HG02884 (cell line): ENCODE data around the gene STOML1.

Experiments used
- ATAC-seq: cut with Tn5 transposase; IDR thresholded peaks from one replicate; pipeline ENCODE4 v1.9.1; 2021; ENCODE audit warnings: mild to moderate bottlenecking, moderate library complexity; ENCODE audit not compliant: unreplicated experiment

The STOML1 gene, protein sequence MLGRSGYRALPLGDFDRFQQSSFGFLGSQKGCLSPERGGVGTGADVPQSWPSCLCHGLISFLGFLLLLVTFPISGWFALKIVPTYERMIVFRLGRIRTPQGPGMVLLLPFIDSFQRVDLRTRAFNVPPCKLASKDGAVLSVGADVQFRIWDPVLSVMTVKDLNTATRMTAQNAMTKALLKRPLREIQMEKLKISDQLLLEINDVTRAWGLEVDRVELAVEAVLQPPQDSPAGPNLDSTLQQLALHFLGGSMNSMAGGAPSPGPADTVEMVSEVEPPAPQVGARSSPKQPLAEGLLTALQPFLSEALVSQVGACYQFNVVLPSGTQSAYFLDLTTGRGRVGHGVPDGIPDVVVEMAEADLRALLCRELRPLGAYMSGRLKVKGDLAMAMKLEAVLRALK

DNA sequence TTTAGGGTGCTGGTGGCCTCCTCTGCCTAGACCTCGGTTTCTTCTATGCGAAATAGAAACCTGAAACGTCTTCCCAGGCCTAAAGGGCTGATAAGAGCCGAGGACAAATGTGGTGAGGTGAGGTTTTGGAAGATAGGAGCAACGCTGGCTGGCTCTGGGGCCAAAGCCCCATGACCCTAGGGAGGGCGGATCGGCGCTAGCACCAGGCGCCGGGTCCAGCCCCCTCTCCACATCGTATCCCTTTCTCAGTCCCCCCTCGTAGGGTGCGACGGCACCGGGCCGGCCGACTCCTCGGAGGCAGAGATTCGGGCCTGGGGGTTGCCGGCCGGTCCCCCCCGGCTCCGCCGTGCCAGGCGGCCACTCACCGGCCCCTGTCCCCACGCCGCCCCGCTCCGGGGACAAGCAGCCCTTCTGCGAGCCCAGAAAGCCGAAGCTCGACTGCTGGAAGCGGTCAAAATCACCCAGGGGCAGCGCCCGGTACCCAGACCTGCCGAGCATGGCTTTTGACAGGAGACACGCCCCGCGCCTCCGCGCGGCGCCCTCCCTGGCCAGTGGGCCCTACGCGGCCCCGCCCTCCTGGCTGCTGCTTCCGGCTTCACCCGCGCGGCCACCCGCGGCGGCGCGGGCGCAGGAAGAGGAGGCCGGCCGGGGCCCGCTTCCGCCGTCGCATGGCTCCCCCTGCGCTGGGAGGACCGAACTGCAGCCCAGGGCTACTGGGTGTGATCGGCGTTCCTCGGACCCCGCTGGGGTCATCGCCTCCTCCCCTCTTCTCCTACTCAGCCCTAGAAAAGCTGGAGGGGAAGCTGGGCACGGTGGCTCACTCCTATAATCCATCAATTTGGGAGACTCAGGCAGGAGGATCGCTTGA is at the start of gene STOML1:
Gene STOML1 (minus strand): TSS at position 570 of the 868 bp plus-strand sequence. CDS start 72 bp downstream, at position 498.
- ATAC-seq = peak; percentile 54

DNA sequence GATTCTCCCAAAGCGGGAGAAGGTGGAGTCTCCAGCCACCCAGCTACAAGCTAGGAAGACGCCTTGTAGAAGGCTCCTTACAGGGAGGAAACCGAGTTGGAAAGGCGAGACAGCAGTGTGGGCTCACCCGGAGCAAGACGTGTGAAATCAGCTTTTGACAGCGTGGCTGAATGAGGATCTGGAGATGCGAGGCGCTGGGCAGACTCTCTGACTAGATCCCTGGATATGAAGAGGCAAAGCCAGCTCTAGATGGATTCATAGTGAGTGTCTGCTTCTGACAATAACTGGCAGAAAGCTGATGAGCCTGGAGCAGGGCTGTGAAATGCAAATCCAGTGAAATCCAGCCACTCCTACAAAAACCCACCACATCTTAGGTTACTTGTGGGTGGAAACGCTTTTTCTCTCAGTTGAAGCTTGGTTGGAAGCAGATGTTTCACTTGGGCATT is 49.2 kb upstream of the STOML1 start:
- ATAC-seq = no peak

DNA sequence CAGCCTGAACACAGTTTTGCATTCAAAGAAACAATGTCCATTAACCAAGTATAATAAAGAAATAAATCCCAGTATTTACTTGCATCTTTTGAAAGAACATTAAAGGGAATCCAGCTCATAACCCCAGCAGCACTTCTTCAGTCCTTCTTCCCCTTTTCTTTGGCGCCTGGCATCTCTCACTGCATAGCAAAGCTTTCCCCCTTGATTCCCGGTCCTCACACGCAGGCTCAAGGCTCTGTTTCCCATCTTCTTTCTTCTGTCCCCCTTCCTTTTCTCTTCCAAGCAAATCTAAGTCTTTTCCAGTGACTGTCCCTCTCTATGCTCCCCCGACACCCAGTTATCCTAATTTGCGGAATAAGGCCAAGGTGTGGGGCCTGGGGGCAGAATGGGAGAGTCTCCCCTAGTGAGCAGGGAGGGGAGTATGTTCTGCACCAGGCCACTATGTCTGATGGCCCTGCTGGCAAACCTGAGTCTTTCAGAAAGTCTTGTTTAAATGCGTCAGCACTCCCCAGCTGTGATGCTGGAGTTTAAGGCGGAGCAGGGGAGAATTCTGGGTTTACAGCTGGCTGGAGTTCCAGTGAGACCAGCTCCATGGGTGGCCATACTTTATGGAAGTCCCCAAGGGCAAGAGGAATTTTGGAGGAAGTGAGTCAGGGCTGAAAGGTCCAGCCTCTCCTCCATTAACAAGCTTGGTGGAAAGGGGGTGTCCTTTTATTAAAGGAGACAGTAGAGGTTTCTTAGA is 48.2 kb upstream of the STOML1 start:
- ATAC-seq = no peak

DNA sequence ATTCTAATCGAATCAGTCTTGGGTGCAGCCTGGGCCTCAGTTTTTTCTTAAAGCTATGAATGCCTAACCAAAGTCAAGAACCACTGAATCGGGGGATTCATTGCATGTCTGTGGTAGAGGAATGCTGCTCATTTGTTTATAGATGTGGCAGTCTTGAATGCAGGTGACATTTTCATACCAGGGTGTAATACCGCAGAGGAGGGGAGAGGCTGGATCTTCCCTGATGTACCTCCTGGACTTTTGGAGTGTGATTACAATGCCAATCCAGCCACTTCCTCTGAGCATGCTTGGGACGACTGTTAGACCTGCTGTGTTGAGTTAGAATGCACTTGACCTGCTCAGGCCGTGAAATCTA is 47.5 kb upstream of the STOML1 start:
- ATAC-seq = no peak

DNA sequence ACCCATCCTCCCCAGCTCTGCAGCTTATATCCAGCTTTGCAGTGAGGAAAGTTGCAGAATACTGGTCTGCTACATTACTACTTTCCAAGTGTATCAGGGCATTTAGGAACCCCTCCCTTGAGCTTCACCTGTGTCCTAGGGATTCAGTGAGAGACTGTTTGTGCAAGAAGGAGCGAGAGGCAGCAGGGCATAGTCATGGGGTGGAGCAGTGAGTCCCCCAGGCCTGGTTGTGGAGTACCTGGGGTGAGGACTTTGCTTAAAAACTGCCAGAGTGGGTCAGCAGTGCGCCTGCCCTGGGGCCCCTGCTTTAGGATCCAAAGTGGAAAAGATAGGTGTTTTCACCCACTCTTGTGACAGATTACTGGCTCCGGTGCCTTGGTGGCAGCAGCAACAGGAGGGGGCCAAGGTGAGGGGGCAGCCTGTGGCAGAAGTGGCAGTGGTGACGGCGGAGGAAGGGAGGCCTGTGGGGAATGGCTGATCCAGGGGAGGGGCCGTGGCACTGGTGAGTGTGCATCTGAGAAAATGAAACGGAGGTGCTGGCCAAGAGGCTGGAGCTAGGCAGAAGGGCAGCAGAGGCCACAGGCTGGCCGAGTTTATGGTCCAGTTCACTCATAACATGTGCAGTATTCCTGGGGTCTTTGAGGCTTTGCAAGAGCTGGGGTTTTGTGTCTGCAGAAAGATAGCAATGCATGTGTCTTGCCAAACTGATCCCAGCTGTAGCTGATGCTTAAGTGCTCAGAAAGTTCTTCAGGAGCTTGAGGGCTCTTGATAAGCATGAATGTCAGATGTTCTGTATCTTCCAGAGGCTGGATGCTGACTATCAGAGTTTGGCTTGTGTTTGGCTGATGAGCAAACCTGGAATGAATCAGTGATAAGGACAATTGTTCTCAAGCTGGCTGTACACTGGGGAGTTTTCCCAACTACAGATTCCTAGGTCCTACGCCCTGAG is 46.9 kb upstream of the STOML1 start:
- no peak for ATAC-seq

DNA sequence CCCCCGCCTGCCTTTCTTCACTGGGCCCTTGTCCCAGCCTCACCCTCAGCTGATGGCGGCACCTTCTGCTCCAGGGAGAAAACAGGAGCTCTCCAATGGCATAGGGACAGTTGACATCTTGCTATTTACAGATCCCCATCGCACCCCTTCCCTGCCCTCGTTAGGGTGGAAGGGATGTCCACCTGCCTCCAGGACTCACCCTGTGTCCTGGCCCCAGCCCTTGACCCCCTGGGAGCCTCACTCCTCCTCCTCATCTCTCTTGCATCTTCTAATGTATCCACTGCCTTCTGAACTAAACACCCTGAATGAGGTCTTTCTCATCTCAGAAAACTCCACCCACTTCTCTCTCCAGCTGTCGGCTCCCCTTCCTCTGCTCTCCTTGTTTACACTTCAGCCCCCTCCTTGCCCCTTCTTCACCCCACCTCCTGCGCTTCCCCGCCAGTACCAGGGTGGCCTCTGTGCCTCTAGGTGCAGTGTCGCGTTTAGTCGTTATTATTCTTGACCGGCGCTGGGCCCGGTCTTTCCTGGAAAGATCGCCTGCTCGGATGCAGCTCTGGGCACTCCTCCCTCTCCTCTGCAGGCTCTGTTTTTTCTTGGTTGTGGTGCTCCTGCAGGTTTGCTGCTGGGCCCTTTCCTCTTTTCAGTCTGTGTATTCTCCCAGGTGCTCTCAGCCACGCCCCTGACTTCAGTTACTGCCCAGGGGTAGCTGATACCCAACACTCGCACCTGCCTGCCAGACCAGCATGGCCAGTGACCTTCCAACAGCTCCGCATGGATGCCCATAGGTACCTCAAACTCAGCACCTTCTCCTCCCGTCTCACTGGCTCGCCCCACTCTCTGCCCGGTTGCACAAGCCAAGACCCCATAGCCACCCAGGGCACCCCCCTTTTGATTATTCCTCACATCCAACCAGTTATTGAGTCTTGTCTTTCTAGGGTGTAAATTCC is 45.3 kb upstream of the STOML1 start:
- ATAC-seq = no peak

DNA sequence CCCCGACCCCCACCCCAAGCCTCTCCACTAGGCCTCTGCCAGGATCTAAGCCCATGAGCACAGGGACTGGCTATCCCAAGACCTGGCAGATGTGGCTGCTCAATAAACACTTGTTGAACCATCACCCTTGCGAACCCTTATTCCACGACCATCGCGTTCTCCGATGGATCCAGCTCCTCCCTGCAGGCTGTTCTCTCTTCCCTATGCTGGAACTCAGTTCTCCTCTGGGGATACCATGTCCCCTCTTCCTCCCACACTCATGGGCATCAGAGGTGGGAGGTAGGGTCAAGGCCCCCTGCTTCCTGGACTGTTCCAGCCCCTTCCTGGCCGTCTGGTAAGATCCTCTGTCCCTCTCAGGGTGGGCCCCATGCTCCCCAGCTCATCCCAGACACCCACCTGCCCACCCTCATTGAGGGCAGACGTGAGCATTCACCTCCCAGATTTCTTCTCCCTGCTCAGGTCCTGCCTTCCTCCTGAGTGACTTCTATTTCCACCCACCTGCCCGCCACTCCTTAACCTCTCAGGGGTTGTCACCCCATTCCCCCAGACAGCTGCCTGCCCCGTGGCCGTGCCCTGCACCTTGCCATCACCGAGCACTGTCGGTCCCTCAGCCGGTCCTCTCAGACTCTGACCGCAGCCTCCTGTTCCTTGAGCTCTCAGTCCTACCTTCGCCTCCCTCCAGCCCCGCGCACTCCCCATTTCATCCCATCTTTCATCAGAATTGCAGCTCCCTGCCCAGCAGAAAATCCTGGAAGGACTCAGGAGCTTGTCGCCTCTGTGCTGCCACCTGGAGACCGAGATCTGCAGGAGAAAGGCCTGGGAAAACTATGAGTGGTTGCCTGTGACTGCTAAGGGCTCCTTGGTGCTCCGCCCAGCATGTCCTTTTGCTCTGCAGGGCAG is 44.4 kb upstream of the STOML1 start:
- no peak for ATAC-seq

DNA sequence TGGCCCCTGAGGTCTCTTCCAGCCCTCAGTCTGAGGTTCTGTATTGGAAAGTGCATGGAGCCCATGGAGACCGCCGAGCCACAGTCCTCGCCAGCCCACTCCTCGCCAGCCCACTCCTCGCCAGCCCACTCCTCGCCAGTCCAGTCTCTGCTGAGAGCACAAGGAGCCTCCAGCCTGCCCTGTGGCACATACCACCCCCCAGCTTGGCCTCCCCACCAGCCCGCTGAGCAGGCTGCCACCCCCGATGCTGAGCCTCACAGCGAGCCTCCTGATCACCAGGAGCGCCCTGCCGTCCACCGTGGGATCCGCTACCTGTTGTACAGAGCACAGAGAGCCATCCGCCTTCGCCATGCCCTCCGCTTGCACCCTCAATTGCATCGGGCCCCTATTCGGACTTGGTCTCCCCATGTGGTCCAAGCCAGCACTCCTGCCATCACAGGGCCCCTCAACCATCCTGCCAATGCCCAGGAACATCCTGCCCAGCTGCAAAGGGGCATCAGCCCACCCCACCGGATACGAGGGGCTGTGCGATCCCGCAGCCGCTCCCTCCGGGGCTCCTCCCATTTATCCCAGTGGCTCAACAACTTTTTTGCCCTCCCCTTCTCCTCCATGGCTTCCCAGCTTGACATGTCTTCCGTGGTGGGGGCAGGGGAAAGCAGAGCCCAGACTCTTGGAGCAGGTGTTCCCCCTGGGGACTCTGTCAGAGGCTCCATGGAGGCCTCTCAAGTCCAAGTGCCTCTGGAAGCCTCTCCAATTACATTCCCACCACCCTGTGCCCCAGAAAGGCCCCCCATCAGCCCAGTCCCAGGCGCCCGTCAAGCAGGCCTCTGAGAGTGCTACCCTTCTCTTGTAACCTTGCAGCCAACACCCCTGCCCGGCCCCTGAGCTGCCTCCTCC is 43.3 kb upstream of the STOML1 start:
- ATAC-seq = no peak

DNA sequence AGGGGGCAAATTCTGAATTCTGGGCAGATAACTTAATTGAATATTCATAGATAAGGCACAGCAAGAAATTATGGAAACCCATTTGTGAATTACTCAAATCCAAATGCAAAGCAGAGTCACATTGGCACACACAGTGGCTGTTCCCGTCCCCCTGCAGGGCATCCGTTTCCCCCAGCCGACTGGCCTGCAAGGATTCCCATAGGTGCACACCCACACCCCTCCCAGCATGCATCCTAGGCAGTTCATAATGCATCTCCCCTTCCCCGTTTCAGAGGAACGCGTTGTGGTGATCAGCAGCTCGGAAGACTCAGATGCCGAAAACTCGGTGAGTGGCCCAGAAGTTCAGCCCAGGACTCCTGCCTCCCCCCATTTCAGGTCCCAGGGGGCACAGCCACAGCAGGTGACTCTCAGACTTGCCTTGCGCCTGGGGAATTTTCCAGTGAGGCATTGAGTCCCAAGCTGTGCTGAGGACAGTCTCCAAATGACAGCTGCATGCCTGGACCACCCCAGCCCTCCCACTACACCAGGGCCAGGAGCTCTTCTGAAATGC is 42.2 kb upstream of the STOML1 start:
- no peak for ATAC-seq

DNA sequence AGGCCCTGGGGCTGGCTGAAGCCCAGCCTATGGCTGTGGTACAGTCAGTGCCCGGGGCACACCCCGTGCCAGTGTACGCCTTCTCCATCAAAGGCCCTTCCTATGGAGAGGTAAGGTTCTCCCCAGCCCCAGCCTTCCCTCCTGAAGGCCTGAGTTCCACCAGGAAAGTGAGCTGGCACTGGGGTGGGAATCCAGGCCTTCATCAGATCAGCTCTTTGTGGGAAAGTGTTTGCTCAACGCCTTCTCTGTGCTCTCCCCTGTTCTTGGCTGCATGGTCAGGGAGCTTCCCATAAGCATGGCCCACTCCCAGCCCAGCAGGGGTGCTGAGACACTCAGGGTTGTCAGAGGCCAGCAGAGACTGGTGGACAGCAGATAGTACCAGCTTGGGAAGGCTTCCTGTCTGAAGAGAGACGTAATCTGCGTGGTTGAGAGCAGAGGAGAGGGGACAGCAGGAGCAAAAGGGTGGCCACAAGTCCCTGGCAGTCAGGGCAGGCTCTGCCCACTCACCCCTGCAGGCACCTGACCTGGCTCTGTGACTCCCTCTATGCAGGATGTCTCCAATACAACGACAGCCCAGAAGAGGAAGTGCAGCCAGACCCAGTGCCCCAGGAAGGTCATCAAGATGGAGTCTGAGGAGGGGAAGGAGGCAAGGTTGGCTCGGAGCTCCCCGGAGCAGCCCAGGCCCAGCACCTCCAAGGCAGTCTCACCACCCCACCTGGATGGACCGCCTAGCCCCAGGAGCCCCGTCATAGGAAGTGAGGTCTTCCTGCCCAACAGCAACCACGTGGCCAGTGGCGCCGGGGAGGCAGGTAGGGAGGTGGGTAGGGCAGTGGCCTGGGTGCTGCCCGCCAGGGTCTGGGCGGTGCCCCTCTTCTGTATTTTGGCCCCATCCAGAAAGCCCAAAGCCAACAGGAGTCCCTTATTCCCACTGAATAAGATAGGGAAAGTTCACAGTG is 40.8 kb upstream of the STOML1 start:
- ATAC-seq = no peak

DNA sequence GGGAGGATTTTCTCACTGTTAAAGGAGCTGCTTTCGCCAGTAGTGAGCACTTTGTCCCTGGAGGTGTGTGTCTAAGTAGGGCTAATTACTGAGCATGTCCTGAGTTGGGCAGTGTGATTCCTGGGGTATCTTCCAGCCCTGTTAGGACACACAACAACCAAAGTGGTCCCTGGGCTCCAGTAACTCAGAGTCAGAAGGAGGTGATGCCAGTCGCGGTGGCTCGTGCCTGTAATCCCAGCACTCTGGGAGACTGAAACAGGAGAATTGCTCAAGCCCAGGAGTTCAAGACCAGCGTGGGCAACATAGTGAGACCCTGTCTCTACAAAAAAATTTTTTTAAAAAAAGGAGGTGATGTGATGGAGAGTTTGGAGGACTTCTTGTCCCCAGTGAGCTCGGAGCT is 40.0 kb upstream of the STOML1 start:
- ATAC-seq = no peak

DNA sequence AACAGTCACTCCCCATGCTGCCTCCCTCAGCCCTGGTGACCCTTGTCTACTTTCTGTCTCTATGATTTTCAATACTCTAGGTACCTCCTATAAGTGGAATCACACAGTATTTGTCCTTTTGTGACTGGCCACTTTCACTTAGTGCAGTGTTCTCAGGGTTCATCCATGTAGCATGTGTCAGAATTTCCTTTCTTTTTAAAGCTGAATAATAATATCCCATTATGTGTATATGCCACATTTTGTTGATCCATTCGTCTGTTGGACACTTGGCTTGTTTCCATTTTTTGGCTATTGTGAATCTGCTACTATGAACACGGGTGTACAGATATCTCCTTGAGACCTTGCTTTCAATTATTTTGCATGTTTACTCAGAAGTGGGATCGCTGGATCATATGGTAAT is 36.6 kb upstream of the STOML1 start:
- ATAC-seq = no peak

DNA sequence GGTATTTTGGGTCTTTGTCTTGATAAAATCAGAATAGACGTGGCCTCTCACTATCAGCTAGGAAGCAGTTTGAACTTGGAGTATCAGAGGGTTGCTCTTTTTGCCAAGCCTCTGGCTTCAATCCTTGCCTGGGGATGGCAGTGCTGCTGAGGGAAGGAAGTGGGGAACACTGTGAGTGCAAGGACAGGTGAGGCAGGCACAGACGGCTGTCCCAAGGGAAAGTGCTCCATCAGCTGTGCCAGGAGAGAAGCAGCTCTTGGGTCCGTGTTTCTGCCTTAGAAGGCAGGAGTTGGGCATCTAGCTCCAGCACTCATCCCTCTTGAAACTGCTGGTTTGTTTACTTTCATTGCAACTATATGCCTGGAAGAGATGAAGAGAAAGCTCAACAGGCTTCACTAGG is 35.6 kb upstream of the STOML1 start:
- ATAC-seq = no peak

DNA sequence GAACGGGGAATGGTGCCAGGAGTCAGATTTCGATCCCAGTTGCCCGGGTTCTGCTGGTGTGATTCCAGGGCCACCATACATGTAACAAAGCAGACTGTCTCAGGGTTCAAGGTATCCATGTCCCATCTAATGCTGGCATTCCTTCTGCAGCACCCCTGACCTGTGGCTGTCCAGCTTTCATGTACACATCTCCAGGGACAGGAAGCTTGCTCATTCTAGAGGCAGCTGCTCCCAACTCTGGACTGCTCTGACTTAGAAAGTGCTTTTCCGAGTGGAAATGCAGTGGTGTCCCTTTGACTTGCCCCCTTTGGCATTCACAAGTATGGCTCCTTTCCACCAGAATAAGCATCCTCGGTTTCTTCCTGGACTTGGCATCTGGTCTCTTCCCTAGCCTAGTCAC is 33.3 kb upstream of the STOML1 start:
- ATAC-seq = no peak

DNA sequence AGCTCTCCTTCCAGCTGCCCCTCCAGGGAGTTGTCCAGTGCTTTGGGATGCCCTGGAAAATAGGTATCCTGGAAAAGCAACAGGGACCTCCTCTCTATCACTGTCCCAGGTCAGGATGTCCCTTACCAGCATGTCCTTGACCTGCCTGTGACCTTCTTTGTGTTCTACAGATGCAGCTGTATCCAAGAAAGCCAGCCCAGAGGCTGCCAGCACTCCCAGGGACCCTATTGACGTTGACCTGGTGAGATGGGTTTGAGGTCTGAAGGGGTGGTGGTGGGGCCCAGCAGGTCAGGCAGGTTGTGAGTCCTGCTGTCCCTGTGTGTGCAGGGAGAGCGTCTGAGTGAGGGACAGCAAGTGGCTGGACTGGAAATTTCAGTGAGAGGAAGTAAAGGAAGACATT is 32.6 kb upstream of the STOML1 start:
- no peak for ATAC-seq
